HK-2 (cell line): ENCODE data around the gene NUDCD3.

Experiments used
- DNase-seq: peaks from one replicate; pipeline ENCODE4 v3.0.0-alpha.2; 2018; ENCODE audit not compliant: unreplicated experiment

The NUDCD3 gene

GRCh38 chr7:44490351-44491200 is at the start of gene NUDCD3:
TSS of gene NUDCD3 (minus strand) at chr7:44490658. CDS start at chr7:44490600, 58 bp downstream.
- DNase-seq, result peak; percentile 89

DNA sequence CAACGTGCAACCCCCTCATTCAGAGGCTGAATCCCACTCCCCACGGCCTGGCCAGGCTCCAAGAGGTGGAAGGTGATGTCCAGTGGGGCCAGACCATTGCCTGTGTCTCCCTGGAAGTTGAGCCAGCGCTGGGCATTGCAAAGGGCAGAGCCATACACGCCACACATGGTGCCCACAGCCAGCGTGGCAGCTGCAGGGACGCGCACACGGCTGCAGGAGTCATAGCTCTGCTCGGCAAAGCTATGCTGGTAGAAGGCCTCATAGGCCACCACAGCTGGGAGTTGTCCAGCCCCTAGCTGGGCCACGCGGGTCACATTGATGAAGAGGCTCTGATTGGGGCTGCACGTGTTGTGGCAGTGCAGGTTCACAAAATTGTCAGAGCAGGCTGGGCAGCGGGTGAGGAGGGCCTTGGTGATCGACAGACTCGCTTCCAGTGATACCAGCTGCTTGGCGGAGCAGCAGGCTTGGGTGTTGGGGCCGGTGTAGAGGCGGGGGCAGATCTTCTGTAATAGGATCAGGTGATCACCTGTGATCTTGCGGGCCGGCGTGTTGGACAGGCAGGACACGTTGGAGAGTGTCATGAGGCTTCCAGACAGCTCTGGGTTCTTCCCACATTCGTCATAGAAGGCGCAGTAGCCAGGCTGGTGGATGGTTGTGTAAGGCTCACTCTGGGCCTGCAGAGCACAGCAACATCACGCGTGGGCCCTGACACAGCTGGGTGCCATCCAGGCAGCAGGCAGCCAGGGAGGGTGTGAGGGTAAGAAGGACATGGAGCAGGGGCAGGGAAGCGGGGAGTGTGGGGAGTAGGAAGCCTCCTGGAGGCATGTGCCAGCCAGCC is 49.4 kb upstream of the NUDCD3 start:
- no peak for DNase-seq

DNA sequence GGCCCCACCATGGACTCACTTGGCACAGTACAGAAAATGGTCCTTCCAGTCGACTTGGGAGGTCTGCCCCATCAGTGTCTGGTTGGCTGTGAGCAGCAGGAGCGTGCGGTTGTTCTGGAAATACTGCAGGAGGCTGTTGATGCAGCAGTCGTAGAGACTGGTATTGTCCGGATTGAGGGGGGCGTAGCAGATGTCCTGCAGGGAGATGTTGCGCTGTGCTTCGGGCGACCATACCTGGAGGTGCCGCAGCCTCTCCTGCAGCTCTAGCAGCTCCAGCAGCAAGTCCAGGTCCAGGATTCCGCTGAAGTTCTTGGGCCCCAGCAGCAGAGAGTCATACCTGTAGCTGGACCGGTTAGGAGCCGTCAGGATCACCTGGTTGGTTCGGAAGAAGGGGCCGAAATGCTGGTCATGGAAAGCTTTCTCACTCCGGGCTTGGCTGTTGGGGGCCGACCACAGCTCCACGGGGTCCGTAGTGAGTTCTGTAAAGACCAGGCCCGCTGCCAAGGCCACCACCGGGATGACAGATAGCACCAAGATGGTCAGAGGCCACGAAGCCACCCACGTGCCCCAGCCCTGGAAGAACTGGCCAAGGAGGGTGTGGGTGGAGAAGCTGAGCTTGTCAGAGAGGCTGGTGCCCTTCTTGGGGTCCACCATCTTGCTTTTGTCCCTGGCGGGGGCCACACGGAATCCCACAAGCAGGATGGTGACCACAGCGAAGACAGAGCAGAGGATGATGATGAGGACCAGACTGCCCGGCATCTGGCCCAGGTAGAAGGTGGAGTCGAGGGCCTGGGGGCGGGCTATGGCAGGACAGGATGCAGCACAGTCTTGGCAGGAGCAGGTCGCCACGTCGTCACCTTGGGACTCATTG is 48.6 kb upstream of the NUDCD3 start:
- DNase-seq, result no peak

DNA sequence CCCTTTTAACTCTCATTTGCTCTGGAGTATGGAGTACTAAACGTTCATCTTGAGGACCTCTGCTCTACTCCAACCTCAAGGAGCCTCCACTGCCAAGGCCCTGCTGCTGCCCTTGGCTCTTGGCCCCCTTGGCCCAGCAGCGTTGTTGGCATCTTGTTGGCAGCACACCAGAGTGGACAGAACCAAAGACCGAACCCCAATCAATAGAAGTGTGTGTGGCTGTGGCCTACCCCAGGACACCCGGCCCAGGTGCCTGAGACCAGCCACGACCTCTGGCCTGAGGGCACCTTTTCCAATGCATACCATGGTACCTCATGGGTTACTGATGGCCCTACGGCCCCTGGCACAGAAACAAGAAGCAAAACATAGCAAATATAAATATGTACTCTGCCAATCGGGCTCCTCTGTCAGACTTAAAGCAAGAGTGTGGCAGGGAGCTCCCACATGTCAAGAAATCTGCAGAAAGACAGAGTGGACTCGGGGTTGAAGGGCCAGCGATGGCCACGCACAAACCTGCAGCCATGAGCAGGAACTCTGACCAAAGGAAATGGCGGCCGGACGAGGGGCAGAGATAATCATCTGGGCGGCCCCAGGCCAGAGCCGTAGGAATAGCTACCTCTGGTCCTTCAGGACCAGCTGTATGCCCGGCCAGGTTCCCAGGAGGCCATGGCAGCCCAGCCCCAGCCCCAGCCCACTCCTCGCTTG is 47.8 kb upstream of the NUDCD3 start:
- DNase-seq, result no peak

- DNase-seq, result no peak
These were observed 47.0 kb upstream of the NUDCD3 start for GRCh38 chr7:44537442-44537841.

- DNase-seq, result no peak
These were observed 45.6 kb upstream of the NUDCD3 start for GRCh38 chr7:44536090-44536489.

- DNase-seq, result no peak
These were observed 45.0 kb upstream of the NUDCD3 start for GRCh38 chr7:44535348-44536064.

DNA sequence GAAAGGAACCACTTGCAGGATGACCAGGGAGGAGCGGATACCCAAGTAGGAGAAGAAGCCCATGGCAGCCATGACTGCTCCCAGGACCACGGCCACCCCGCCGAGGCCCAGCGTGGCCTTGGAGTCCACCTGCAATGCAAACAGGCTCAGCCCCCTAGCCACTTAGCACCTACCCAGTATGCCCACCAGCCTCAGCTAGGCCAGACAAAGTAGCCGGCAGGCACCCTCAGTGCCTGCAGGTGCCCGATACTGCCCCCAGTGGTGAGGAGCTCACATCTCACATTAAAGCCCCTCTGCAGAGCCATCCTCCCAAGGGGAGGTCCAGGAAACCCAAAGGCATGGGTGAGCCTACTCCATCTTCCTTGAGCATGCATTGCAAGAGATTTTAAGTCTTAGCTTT is 44.0 kb upstream of the NUDCD3 start:
- DNase-seq, result peak; percentile 20

- DNase-seq, result no peak
These were observed 43.6 kb upstream of the NUDCD3 start for GRCh38 chr7:44534087-44534486.

DNA sequence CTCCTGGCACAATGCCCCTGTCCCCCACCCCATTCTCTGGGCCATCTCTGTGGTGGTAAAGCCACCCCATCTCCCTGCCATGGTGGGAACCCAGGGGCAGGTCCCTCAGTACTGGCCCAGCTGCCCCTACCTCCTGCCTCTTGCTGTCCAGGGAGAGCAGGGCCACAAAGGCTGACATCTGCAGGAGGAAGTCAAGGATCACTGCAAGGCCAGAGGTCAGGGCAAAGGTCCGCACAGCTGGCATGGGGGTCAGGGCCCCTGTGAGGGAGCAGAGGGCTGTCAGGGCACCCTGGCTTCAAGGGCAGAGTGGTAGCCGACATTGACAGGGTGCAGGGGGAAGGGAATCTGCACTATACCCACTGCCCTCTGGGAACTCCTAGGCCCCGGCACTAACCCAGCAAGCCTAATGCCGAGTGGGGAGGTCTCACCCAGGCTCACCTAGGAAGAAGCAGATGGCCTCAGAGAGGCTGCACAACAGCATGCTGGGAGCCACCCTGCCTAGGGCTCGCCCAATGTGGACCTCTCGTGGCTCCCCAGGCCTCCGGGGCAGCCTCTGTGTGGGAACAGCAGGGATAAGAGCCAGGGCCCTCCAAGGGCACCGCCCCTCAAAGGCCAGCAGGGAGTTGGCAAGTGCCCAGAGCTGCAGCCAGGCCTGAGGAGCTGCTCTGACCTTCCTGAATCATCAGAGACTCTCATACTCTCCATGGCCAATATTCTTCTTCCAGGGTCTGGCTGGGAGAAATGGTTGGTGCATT is 43.0 kb upstream of the NUDCD3 start:
- DNase-seq, result no peak

GRCh38 chr7:44531421-44532380 is 41.2 kb upstream of the NUDCD3 start:
- no peak for DNase-seq

GRCh38 chr7:44530990-44531389 is 40.5 kb upstream of the NUDCD3 start:
- DNase-seq, result no peak

DNA sequence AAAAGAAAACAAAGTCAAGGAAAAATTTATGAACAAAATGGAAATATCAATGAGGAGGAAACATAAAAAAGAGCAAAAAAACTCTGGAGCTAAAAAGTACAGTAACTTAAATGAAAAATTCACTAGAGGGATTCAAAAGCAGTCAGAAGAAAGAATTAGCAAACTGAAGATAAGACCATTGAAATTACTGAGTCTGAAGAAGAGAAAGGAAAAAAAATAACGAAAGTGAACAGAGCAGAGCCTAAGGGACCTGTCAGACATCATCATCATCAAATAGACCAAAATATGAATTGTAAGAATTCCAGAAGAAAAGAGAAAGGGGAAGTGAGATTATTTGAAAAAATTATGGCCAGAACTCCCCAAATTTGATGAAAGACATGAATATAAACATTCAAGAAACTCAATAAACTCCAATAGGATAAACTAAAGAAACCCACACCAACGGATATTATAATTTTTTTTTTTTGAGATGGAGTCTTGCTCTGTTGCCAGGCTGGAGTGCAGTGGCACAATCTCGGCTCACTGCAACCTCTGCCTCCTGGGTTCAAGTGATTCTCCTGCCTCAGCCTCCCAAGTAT is 34.4 kb upstream of the NUDCD3 start:
- DNase-seq, result no peak

GRCh38 chr7:44522315-44522714 is 31.9 kb upstream of the NUDCD3 start:
- no peak for DNase-seq

DNA sequence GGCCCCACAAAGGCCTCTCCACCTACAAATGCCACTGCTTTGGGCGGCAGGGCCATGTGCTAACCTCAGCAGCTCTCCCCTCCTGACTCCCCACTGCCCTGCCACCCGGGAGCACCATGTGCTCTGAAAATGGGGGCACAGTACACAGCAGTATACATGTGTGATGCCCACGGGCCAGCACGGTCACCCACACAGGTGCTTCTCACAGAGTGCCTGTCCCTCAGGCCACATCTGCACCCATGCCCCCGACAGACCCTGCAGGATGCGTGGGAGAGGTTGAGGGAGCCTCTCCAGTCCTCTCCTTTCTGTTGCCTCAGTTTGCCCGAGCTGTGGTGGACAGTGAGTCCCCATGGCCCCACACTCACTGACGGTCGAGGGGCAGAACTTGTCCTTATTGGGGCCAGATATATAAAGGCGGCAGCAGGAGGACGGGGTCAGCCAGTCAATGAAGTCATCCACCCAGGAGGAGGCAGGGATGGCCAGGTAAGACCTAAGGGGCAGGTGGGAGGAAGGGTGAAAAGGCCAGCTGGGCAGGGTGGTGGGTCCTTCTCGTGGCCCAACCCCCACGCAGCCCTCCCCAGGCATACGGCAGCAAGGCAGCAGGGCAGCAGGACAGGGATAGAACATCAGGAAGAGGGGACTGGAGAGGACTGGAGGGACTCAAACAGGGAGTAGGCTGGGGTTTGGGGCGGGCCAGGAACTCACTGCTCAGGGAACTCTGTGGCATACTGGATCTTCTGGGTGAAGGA is 31.1 kb upstream of the NUDCD3 start:
- no peak for DNase-seq

DNA sequence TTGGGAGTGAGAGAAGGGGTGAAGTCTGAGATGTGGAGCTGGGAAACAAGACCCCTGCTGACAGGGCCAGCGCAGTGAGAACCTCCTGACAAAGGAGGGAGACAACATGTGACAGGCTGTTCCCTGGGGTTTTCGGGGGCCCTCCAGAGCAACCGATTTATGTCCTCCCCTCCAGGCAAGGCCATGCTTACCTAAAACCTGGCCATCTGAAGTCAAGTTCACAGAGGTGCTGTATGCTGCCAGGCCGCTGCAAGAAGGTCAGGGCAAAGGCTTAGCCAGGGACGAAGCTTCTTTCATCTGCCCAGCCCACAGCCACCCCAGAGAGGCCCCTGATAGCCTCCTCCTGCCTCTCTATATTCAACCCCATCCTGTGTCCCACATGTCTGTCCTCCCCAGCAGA is 30.1 kb upstream of the NUDCD3 start:
- no peak for DNase-seq

DNA sequence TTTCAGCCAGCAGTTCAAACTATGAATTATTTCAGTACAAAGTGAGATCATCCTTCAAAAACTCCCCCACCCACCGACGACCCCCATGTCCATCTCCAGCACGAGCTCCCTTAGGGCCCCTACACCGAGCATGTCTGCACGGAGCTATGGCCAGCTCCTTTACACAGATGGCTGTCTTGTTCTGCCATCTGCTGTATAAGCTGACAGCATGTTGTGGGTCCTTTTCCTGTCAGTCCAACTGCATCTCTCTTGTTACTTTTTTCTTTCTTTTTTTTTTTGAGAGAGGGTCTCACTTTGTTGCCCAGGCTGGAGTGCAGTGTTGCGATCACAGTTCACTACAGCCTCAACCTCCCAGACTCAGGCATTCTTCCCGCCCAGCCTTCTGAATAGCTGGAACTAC is 29.1 kb upstream of the NUDCD3 start:
- no peak for DNase-seq

- no peak for DNase-seq
These were observed 28.3 kb upstream of the NUDCD3 start for GRCh38 chr7:44518761-44519160.
